HepG2 (cell line): ENCODE results near the gene STOML3. TPM values are rescaled to one million over a fixed set of nuclear protein-coding genes. Genes with fewer than 3 reads are reported as not detected.

ENCODE experiments used
- AGO1 ChIP-seq: fragments of 200-400 bp; formaldehyde crosslinking; IDR thresholded peaks from 2 replicates; pipeline ENCODE4 v1.6.1; 2017; ENCODE audit warnings: mild to moderate bottlenecking, low read depth, low read length, moderate library complexity; ENCODE audit not compliant: poor library complexity, severe bottlenecking
- BRD4 ChIP-seq: sonication (generic); formaldehyde crosslinking; IDR thresholded peaks from 2 replicates; pipeline ENCODE4 v1.4.0; 2020; ENCODE audit warnings: missing genetic modification reagents
- ELF1 ChIP-seq: sonication (generic); formaldehyde crosslinking; IDR thresholded peaks from 2 replicates; pipeline ENCODE4 v1.4.0; 2020; ENCODE audit warnings: missing genetic modification reagents
- EP300 ChIP-seq, 3 experiments: sonication (generic) in 1 of 3; formaldehyde crosslinking in 1 of 3; IDR thresholded peaks; 2 replicates each; pipeline versions ENCODE4 v1.5.1 to v1.6.1; 2011 to 2020; ENCODE audit warnings: low read depth in 2 of 3, low read length in 2 of 3, borderline replicate concordance in 1 of 3, improper control_type of control experiment in 1 of 3, mild to moderate bottlenecking in 1 of 3, missing genetic modification reagents in 1 of 3, moderate library complexity in 1 of 3
- GABPB1 ChIP-seq: IDR thresholded peaks from 2 replicates; pipeline ENCODE4 v1.6.1; 2016; ENCODE audit warnings: mild to moderate bottlenecking, missing genetic modification reagents, moderate library complexity, missing compliant biosample characterization
- HDAC2 ChIP-seq: sonication (generic); formaldehyde crosslinking; IDR thresholded peaks from 2 replicates; pipeline ENCODE4 v1.4.0; 2020; ENCODE audit warnings: missing genetic modification reagents
- HES4 ChIP-seq: sonication (generic); formaldehyde crosslinking; IDR thresholded peaks from 2 replicates; pipeline ENCODE4 v1.9.0; 2021; ENCODE audit warnings: mild to moderate bottlenecking, missing genetic modification reagents, borderline replicate concordance
- JDP2 ChIP-seq: sonication (generic); formaldehyde crosslinking; IDR thresholded peaks from 2 replicates; pipeline ENCODE4 v1.8.1; 2022; ENCODE audit warnings: missing genetic modification reagents, borderline replicate concordance
- KDM5A ChIP-seq: fragments of 200-600 bp; sonication (generic); IDR thresholded peaks from 2 replicates; pipeline ENCODE4 v1.7.0; 2018; ENCODE audit warnings: antibody characterized with exemption, mild to moderate bottlenecking, low read length, borderline replicate concordance
- LCORL ChIP-seq, 2 experiments: fragments of 450-650 bp in 1 of 2; sonication (generic) in 1 of 2; formaldehyde crosslinking in 1 of 2; IDR thresholded peaks; 2 replicates each; pipeline versions ENCODE4 v1.5.0 to v1.6.1; 2017 to 2020; ENCODE audit warnings: antibody characterized with exemption in 1 of 2, missing genetic modification reagents in 1 of 2
- PITX1 ChIP-seq: sonication (generic); formaldehyde crosslinking; IDR thresholded peaks from 2 replicates; pipeline ENCODE4 v1.5.1; 2020; ENCODE audit warnings: mild to moderate bottlenecking, missing genetic modification reagents
- PLRG1 ChIP-seq: fragments of 450-650 bp; conservative IDR thresholded peaks from 2 replicates; pipeline ENCODE4 v1.6.1; 2016
- POLR2AphosphoS5 ChIP-seq: IDR thresholded peaks from 2 replicates; pipeline ENCODE4 v1.6.1; 2012; ENCODE audit warnings: low read depth, low read length
- SALL2 ChIP-seq: sonication (generic); formaldehyde crosslinking; IDR thresholded peaks from 2 replicates; pipeline ENCODE4 v1.8.1; 2023; ENCODE audit warnings: mild to moderate bottlenecking, missing genetic modification reagents, inconsistent platforms
- SUZ12 ChIP-seq: fragments of 150-350 bp; IDR thresholded peaks from 2 replicates; pipeline ENCODE4 v1.6.1; 2014; ENCODE audit warnings: low read depth, low read length
- TBL1XR1 ChIP-seq: fragments of 150-350 bp; IDR thresholded peaks from 2 replicates; pipeline ENCODE4 v1.6.1; 2014; ENCODE audit warnings: borderline replicate concordance, low read length; ENCODE audit not compliant: partially characterized antibody
- ZNF143 ChIP-seq: sonication (generic); formaldehyde crosslinking; IDR thresholded peaks from 2 replicates; pipeline ENCODE4 v1.4.0; 2020; ENCODE audit warnings: missing genetic modification reagents
- ZNF367 ChIP-seq: sonication (generic); formaldehyde crosslinking; IDR thresholded peaks from 2 replicates; pipeline ENCODE4 v1.4.0; 2020; ENCODE audit warnings: missing genetic modification reagents, borderline replicate concordance
- ZNF547 ChIP-seq: sonication (generic); formaldehyde crosslinking; IDR thresholded peaks from 2 replicates; pipeline ENCODE4 v1.5.1; 2020; ENCODE audit warnings: mild to moderate bottlenecking, missing genetic modification reagents
- ZNF687 ChIP-seq: sonication (generic); formaldehyde crosslinking; IDR thresholded peaks from 2 replicates; pipeline ENCODE4 v1.5.1; 2020; ENCODE audit warnings: mild to moderate bottlenecking, missing genetic modification reagents, moderate library complexity
- ZUFSP ChIP-seq: sonication (generic); formaldehyde crosslinking; IDR thresholded peaks from 2 replicates; pipeline ENCODE4 v1.9.0; 2021; ENCODE audit warnings: missing genetic modification reagents, mild to moderate bottlenecking, borderline replicate concordance
- polyA plus RNA-seq, 8 experiments: library from polyadenylated mRNA; depleted of rRNA in 3 of 8; stranded (reverse) in 7 of 8; unstranded in 1 of 8; fragments of >200 nt; fragmentation: Illumina TruSeq in 4 of 8; extraction: Trizol in 4 of 8; gene quantifications; 2 replicates each; pipeline versions ENCODE4 v1.2.1 to v1.2.3, GENCODE V29; 2011 to 2016; ENCODE audit warnings: low read depth in 4 of 8, missing spikeins in 1 of 8, mixed read lengths in 1 of 8; ENCODE audit not compliant: insufficient read depth in 1 of 8
- total RNA-seq, 5 experiments: library from RNA; depleted of rRNA; stranded (reverse); fragments of >200 nt; fragmentation: Illumina TruSeq; extraction: Trizol; gene quantifications; 2 replicates each; pipeline ENCODE4 v1.2.3, GENCODE V29; 2016; ENCODE audit warnings: low read depth in 1 of 5

Gene STOML3
- total and polyA plus RNA-seq, 2 of the 13 experiments (the other 11 are each of a cell fraction or from before 2014, with no cell fraction given), result not detected

GRCh38 chr13:39037880-39038568 lies 47.4 kb upstream of the STOML3 start, which contains the start of the genes NHLRC3 and PROSER1 (continued):
- TF ChIP-seq ZUFSP (CRISPR knock-in tag) (no peak), EP300 (IDR thresholded peaks at IDR 0.05; ENCODE audit: low read depth in 2 of 2, low read length in 2 of 2) (no peak), EP300 (CRISPR knock-in tag; IDR thresholded peaks at IDR 0.05; ENCODE audit: borderline replicate concordance) (no peak), LCORL (IDR thresholded peaks at IDR 0.05) (peak; percentile 51; the same call in 1 of the 2 replicates), LCORL (CRISPR knock-in tag; IDR thresholded peaks at IDR 0.05) (no peak), HDAC2 (CRISPR knock-in tag) (no peak; the same call in 1 of the 2 replicates), ZNF367 (CRISPR knock-in tag) (peak; percentile 77; the same call in 1 of the 2 replicates), BRD4 (CRISPR knock-in tag) (peak; percentile 35), JDP2 (CRISPR knock-in tag) (no peak), ZNF143 (CRISPR knock-in tag) (peak; percentile 22; the same call in 1 of the 2 replicates), SUZ12 (no peak), TBL1XR1 (no peak), PLRG1 (no peak), SALL2 (peak; percentile 61; the same call in 1 of the 2 replicates), ZNF687 (CRISPR knock-in tag) (peak; percentile 95), KDM5A (peak; percentile 82; the same call in 1 of the 2 replicates), PITX1 (CRISPR knock-in tag) (no peak; the same call in 1 of the 2 replicates), GABPB1 (CRISPR knock-in tag) (peak; percentile 88), POLR2AphosphoS5 (peak; percentile 36; the same call in 1 of the 2 replicates), ZNF547 (CRISPR knock-in tag) (peak; percentile 57; the same call in 1 of the 2 replicates), ELF1 (peak; percentile 72), AGO1 (no peak), HES4 (CRISPR knock-in tag) (no peak; the same call in 1 of the 2 replicates)
